H1 (cell line): Measurements from ENCODE around the gene NIT2. TPM values are rescaled to one million over a fixed set of nuclear protein-coding genes. Genes with fewer than 3 reads are reported as not detected.

ENCODE experiments used
- CTCF ChIA-PET: fragments of 300-600 bp; sonication (Branson Sonifier 250); formaldehyde crosslinking; loops from one replicate; lab custom pipeline; 2021; ENCODE audit not compliant: partially characterized antibody; lab: Charles Lee
- POLR2A ChIA-PET: fragments of 300-600 bp; sonication (Branson Sonifier 250); formaldehyde crosslinking; loops from one replicate; lab custom pipeline; 2021; ENCODE audit warnings: inconsistent platforms; ENCODE audit not compliant: partially characterized antibody; lab: Charles Lee
- DNase-seq, 2 experiments: peaks; one replicate each; pipeline versions ENCODE4 v3.0.0 to v3.0.0-alpha.2; 2010 to 2022; ENCODE audit warnings: low spot score in 2 of 2, low read depth in 1 of 2, mixed read lengths in 1 of 2
- FAIRE-seq: peaks from 2 replicates; lab custom pipeline; 2011; peaks lifted over from hg19 to GRCh38; lab: Jason Lieb, UNC
- H2AFZ ChIP-seq: 2 replicates; pipeline ENCODE4 v1.8.1; 2012; ENCODE audit warnings: low read length, inconsistent platforms
- H2AK5ac ChIP-seq: 2 replicates; pipeline ENCODE4 v1.6.1; 2013; ENCODE audit warnings: low read depth, low read length
- H2BK120ac ChIP-seq: replicated peaks from 2 replicates; pipeline ENCODE3; 2013; ENCODE audit warnings: low read depth, low read length, inconsistent platforms
- H2BK12ac ChIP-seq: 2 replicates; pipeline ENCODE4 v1.6.1; 2013; ENCODE audit warnings: low read depth, low read length
- H2BK15ac ChIP-seq: 2 replicates; pipeline ENCODE4 v1.6.1; 2013; ENCODE audit warnings: low read length
- H2BK20ac ChIP-seq: 2 replicates; pipeline ENCODE4 v1.6.1; 2013; ENCODE audit warnings: low read length
- H2BK5ac ChIP-seq: 2 replicates; pipeline ENCODE4 v1.6.1; 2013; ENCODE audit warnings: low read depth, low read length
- H3K14ac ChIP-seq: 2 replicates; pipeline ENCODE4 v1.6.1; 2013; ENCODE audit warnings: inconsistent platforms; ENCODE audit not compliant: insufficient read length
- H3K18ac ChIP-seq: 2 replicates; pipeline ENCODE4 v1.6.1; 2013; ENCODE audit warnings: low read length; ENCODE audit errors: extremely low read depth
- H3K23ac ChIP-seq: 2 replicates; pipeline ENCODE4 v1.6.1; 2013; ENCODE audit warnings: inconsistent platforms; ENCODE audit not compliant: insufficient read length
- H3K23me2 ChIP-seq: 2 replicates; pipeline ENCODE4 v1.6.1; 2013; ENCODE audit warnings: low read depth, low read length
- H3K27ac ChIP-seq: 2 replicates; pipeline ENCODE4 v1.6.1; 2011; ENCODE audit warnings: low read depth, low read length, inconsistent platforms
- H3K27me3 ChIP-seq, 4 experiments: replicated peaks in 1 of 4; 1 replicate in 1 of 4; 2 replicates in 3 of 4; pipeline versions ENCODE4 v1.6.1 to v1.8.1; 2011 to 2013; ENCODE audit warnings: low read length in 3 of 4, mild to moderate bottlenecking in 3 of 4, inconsistent platforms in 2 of 4, mixed read lengths in 2 of 4, moderate library complexity in 1 of 4; ENCODE audit not compliant: control insufficient read depth in 3 of 4, insufficient read depth in 3 of 4; ENCODE audit errors: extremely low read depth in 1 of 4
- H3K36me3 ChIP-seq, 4 experiments: 2 replicates each; pipeline versions ENCODE4 v1.6.1 to v1.8.1; 2011 to 2013; ENCODE audit warnings: mild to moderate bottlenecking in 4 of 4, low read length in 3 of 4, moderate library complexity in 2 of 4, control low read depth in 1 of 4, inconsistent platforms in 1 of 4; ENCODE audit not compliant: insufficient read depth in 4 of 4, control insufficient read depth in 2 of 4
- H3K4ac ChIP-seq: replicated peaks from 2 replicates; pipeline ENCODE3; 2013; ENCODE audit warnings: low read length, low read depth, mixed read lengths, inconsistent platforms; ENCODE audit not compliant: insufficient read length
- H3K4me1 ChIP-seq, 4 experiments: replicated peaks in 1 of 4; 1 replicate in 1 of 4; 2 replicates in 3 of 4; pipeline versions ENCODE4 v1.6.1 to v1.8.1; 2011 to 2013; ENCODE audit warnings: low read length in 3 of 4, inconsistent platforms in 2 of 4, mixed read lengths in 1 of 4; ENCODE audit not compliant: insufficient read depth in 4 of 4, control insufficient read depth in 3 of 4
- H3K4me2 ChIP-seq, 2 experiments: 2 replicates each; pipeline versions ENCODE4 v1.6.1 to v1.8.1; 2011 to 2013; ENCODE audit warnings: low read depth in 2 of 2, low read length in 2 of 2, control low read depth in 1 of 2, inconsistent platforms in 1 of 2, mild to moderate bottlenecking in 1 of 2; ENCODE audit not compliant: insufficient read depth in 1 of 2
- H3K4me3 ChIP-seq, 4 experiments: fragments of 200-600, 300-600 bp in 1 of 4; sonication (generic), shearing (Covaris generic), sonication (Bioruptor Twin) in 1 of 4; 2 replicates each; pipeline versions ENCODE4 v1.5.1 to v1.8.1; 2011 to 2016; ENCODE audit warnings: low read length in 4 of 4, low read depth in 3 of 4, control low read depth in 2 of 4, inconsistent platforms in 2 of 4, mild to moderate bottlenecking in 2 of 4, mixed read lengths in 1 of 4, moderate library complexity in 1 of 4; ENCODE audit not compliant: insufficient read depth in 2 of 4; ENCODE audit errors: extremely low read depth in 1 of 4
- H3K56ac ChIP-seq: replicated peaks from 2 replicates; pipeline ENCODE3; 2013; ENCODE audit warnings: low read depth, mild to moderate bottlenecking, mixed read lengths, low read length, inconsistent platforms; ENCODE audit not compliant: insufficient read length
- H3K79me1 ChIP-seq: 2 replicates; pipeline ENCODE4 v1.6.1; 2013; ENCODE audit warnings: low read depth, low read length, control low read depth
- H3K79me2 ChIP-seq, 2 experiments: 2 replicates each; pipeline versions ENCODE4 v1.6.1 to v1.8.1; 2012 to 2013; ENCODE audit warnings: low read length in 2 of 2, mild to moderate bottlenecking in 2 of 2, inconsistent platforms in 1 of 2; ENCODE audit not compliant: insufficient read depth in 2 of 2, control insufficient read depth in 1 of 2
- H3K9ac ChIP-seq, 4 experiments: replicated peaks in 1 of 4; 1 replicate in 1 of 4; 2 replicates in 3 of 4; pipeline versions ENCODE4 v1.6.1 to v1.8.1; 2011 to 2013; ENCODE audit warnings: low read depth in 3 of 4, low read length in 3 of 4, control low read depth in 2 of 4, mild to moderate bottlenecking in 2 of 4, moderate library complexity in 2 of 4, inconsistent platforms in 1 of 4; ENCODE audit errors: extremely low read depth in 1 of 4
- H3K9me3 ChIP-seq, 2 experiments: 2 replicates each; pipeline versions ENCODE4 v1.6.1 to v1.8.1; 2012 to 2013; ENCODE audit warnings: mild to moderate bottlenecking in 2 of 2, moderate library complexity in 2 of 2, control low read depth in 1 of 2, inconsistent platforms in 1 of 2, low read depth in 1 of 2, low read length in 1 of 2, mixed read lengths in 1 of 2; ENCODE audit not compliant: insufficient read depth in 2 of 2
- H4K20me1 ChIP-seq, 2 experiments: replicated peaks in 1 of 2; 2 replicates each; pipeline versions ENCODE3 to v1.8.1; 2011 to 2013; ENCODE audit warnings: inconsistent platforms in 2 of 2, low read length in 2 of 2, mild to moderate bottlenecking in 1 of 2; ENCODE audit not compliant: insufficient read depth in 2 of 2, control insufficient read depth in 1 of 2
- H4K5ac ChIP-seq: 2 replicates; pipeline ENCODE4 v1.6.1; 2013; ENCODE audit warnings: low read length, low read depth, mixed read lengths, inconsistent platforms; ENCODE audit not compliant: insufficient read length
- H4K8ac ChIP-seq: 2 replicates; pipeline ENCODE4 v1.8.0; 2013; ENCODE audit warnings: mild to moderate bottlenecking, moderate library complexity, low read length, inconsistent platforms; ENCODE audit not compliant: insufficient read depth; ENCODE audit errors: extremely low read depth
- H4K91ac ChIP-seq: replicated peaks from 2 replicates; pipeline ENCODE3; 2013; ENCODE audit warnings: low read length, mixed read lengths, inconsistent platforms; ENCODE audit not compliant: insufficient read length
- CBX5 ChIP-seq: fragments of 300-800, 300-1000 bp; sonication (generic); IDR thresholded peaks from 2 replicates; pipeline ENCODE4 v1.7.1; 2016; ENCODE audit warnings: antibody characterized with exemption, low read length, low read depth
- SP4 ChIP-seq: IDR thresholded peaks from 2 replicates; pipeline ENCODE4 v1.6.1; 2012; ENCODE audit warnings: low read length, inconsistent platforms
- WGBS, 2 experiments: shearing (Covaris generic) in 1 of 2; methylation state at CpG; one replicate each; pipeline versions ENCODE4 v1.1.6 to v1.1.7; 2013 to 2015; ENCODE audit warnings: low lambda C conversion rate in 2 of 2, mixed read lengths in 2 of 2, inconsistent platforms in 1 of 2, low coverage in 1 of 2, missing lambda C conversion rate in 1 of 2; ENCODE audit not compliant: insufficient replicate concordance in 2 of 2, insufficient coverage in 1 of 2, insufficient read length in 1 of 2; ENCODE audit errors: extremely low coverage in 1 of 2, missing lambda C conversion rate in 1 of 2; 5-methylcytosine and 5-hydroxymethylcytosine counted together
- polyA plus RNA-seq, 7 experiments: library from polyadenylated mRNA; depleted of rRNA in 3 of 7; stranded (reverse) in 5 of 7; unstranded in 2 of 7; fragments of >200 nt in 5 of 7; fragments of 200-250 nt in 2 of 7; gene quantifications; 1 replicate in 5 of 7; 2 replicates in 1 of 7; 4 replicates in 1 of 7; pipeline versions ENCODE4 v1.2.1 to v1.2.3, GENCODE V29; 2011 to 2013; ENCODE audit warnings: missing spikeins in 2 of 7, mixed read lengths in 2 of 7
- total RNA-seq: library from RNA; stranded (reverse); fragmentation: NEBNext Ultra II Directional; extraction: Animal tissue kit (Norgen Biotek cat#: 25700); gene quantifications from 2 replicates; pipeline ENCODE4 v1.2.1, GENCODE V29; 2021

Gene NIT2
- total and polyA plus RNA-seq, 2 of the 8 experiments (the other 6 are each of a cell fraction or from before 2014, with no cell fraction given) = 15.2 to 25.3 TPM

GRCh38 chr3:100317912-100318311 lies 16.6 kb upstream of the NIT2 start:
- no peak overlapping the region for H3K27ac ChIP-seq
- no peak for DNase-seq
- no peaks in the 10 kb centered on the region for H3K79me2 ChIP-seq
- H3K14ac ChIP-seq = no peak overlapping the region
- FAIRE-seq = no peak
- no peak overlapping the region for H2BK12ac ChIP-seq
- no peak overlapping the region for H3K56ac ChIP-seq
- H2BK120ac ChIP-seq = no peak overlapping the region
- no peak overlapping the region for H2AK5ac ChIP-seq
- no peak overlapping the region for H3K18ac ChIP-seq
- no peak overlapping the region for H4K91ac ChIP-seq
- no peak overlapping the region for H3K9ac ChIP-seq
- H3K4me3 ChIP-seq = no peak overlapping the region
- 98% methylated on average over 2 of the region's 2 CpGs; no CpG with 5 or more reads in 1 of the 2 experiments for WGBS, 2 experiments
- no peak overlapping the region for H4K5ac ChIP-seq
- no peak overlapping the region for H2BK20ac ChIP-seq
- H2BK5ac ChIP-seq = no peak overlapping the region
- no peak overlapping the region for H2AFZ ChIP-seq
- POLR2A ChIA-PET = no interaction called here
- H3K23me2 ChIP-seq = no peaks in the 10 kb centered on the region
- H3K4me1 ChIP-seq = no peaks in the 10 kb centered on the region
- no peak overlapping the region for H3K23ac ChIP-seq
- no peaks in the 10 kb centered on the region for H3K79me1 ChIP-seq
- no peaks in the 10 kb centered on the region for H4K20me1 ChIP-seq
- no peaks in the 10 kb centered on the region for H3K9me3 ChIP-seq
- CTCF ChIA-PET = interaction anchor here (1.1 to 1.6 kb wide), 4 partner anchors 25 to 274 kb away, joined by 3 to 6 read pairs (median 4); partner anchors contain the start of gene LNP1
- no peak overlapping the region for H4K8ac ChIP-seq
- no peak overlapping the region for H3K4me2 ChIP-seq
- H3K4ac ChIP-seq = no peak overlapping the region
- no peak overlapping the region for H2BK15ac ChIP-seq
- H3K36me3 ChIP-seq = peaks cover 0 to 3% (median 0%) of the 10 kb centered on the region in 4 experiments; a peak in 1 of 8 replicates
- H3K27me3 ChIP-seq = no peaks in the 10 kb centered on the region
- TF ChIP-seq CBX5 = no peak
- TF ChIP-seq SP4 = no peak
